ENCODE measurements around the gene KCNK17. TPM values are rescaled to one million over a fixed set of nuclear protein-coding genes. Genes with fewer than 3 reads are reported as not detected.

Gene KCNK17
- total and polyA plus RNA-seq, 7 donors = 0.17 to 1.4 (median 1.1) TPM; not detected in 4

- DNase-seq = no peak
- no peaks in the 10 kb centered on the region for H3K36me3 ChIP-seq
- intact Hi-C loops (cut with DNase I) = loop anchor here (2.0 to 5.0 kb wide), 2 partner anchors 215 to 329 kb away; no protein-coding TSS in a partner anchor
- no peaks in the 10 kb centered on the region for H3K9me3 ChIP-seq
- no peak overlapping the region for H3K27ac ChIP-seq
- H3K27me3 ChIP-seq = peaks cover 0 to 33% (median 0%) of the 10 kb centered on the region in 3 donors
- 87 to 95% methylated on average over 2 of the region's 2 CpGs for WGBS, 2 donors
- peaks cover 0 to 6% (median 3%) of the 10 kb centered on the region in 4 donors for H3K4me1 ChIP-seq
- TF ChIP-seq POLR2A (IDR thresholded peaks at IDR 0.05) (no peak), POLR2AphosphoS5 (IDR thresholded peaks at IDR 0.05) (no peak), CTCF (IDR thresholded peaks at IDR 0.05) (no peak), EP300 (IDR thresholded peaks at IDR 0.05) (no peak)
- no peak overlapping the region for H3K4me3 ChIP-seq
These were observed 12.2 kb downstream of the KCNK17 start for GRCh38 chr6:39302011-39302410.

GRCh38 chr6:39301606-39302005, 12.6 kb downstream of the KCNK17 start:
- 83 to 84% methylated on average over 7 of the region's 7 CpGs for WGBS, 2 donors
- Histone ChIP-seq H3K4me1 (peaks cover 0 to 6% (median 3%) of the 10 kb centered on the region in 4 donors), H3K27ac (no peak overlapping the region), H3K27me3 (peaks cover 0 to 33% (median 0%) of the 10 kb centered on the region in 3 donors), H3K9me3 (no peaks in the 10 kb centered on the region), H3K4me3 (no peak overlapping the region), H3K36me3 (no peaks in the 10 kb centered on the region)
- TF ChIP-seq POLR2AphosphoS5 (IDR thresholded peaks at IDR 0.05) (no peak), CTCF (IDR thresholded peaks at IDR 0.05) (no peak), EP300 (IDR thresholded peaks at IDR 0.05) (no peak), POLR2A (IDR thresholded peaks at IDR 0.05) (no peak)
- DNase-seq = no peak
- intact Hi-C loops (cut with DNase I) = loop anchor here (2.0 to 5.0 kb wide), 2 partner anchors 214 to 329 kb away; no protein-coding TSS in a partner anchor

GRCh38 chr6:39300739-39301138, 13.5 kb downstream of the KCNK17 start:
- Histone ChIP-seq H3K36me3 (no peaks in the 10 kb centered on the region), H3K4me3 (no peak overlapping the region), H3K27ac (no peak overlapping the region), H3K4me1 (peaks cover 0 to 6% (median 3%) of the 10 kb centered on the region in 4 donors), H3K27me3 (peaks cover 0 to 33% (median 0%) of the 10 kb centered on the region in 3 donors), H3K9me3 (no peaks in the 10 kb centered on the region)
- intact Hi-C loops (cut with DNase I) = loop anchor here (5.0 kb wide), 1 partner anchor 213 kb away; no protein-coding TSS in a partner anchor
- no peak for DNase-seq
- 84 to 89% methylated on average over 6 of the region's 6 CpGs for WGBS, 2 donors
- TF ChIP-seq POLR2A (IDR thresholded peaks at IDR 0.05) = no peak
- TF ChIP-seq POLR2AphosphoS5 (IDR thresholded peaks at IDR 0.05) = no peak
- no peak for TF ChIP-seq CTCF (IDR thresholded peaks at IDR 0.05)

- WGBS, 2 donors = 42 to 68% methylated on average over 10 of the region's 10 CpGs
- Histone ChIP-seq H3K4me1 (peaks cover 0 to 5% (median 2%) of the 10 kb centered on the region in 4 donors), H3K4me3 (no peak overlapping the region), H3K27ac (no peak overlapping the region), H3K9me3 (no peaks in the 10 kb centered on the region), H3K27me3 (peaks cover 0 to 30% (median 0%) of the 10 kb centered on the region in 3 donors), H3K36me3 (no peaks in the 10 kb centered on the region)
- intact Hi-C loops (cut with DNase I) = no loop called here
- no peak for DNase-seq
- no peak for TF ChIP-seq CTCF (IDR thresholded peaks at IDR 0.05)
- no peak for TF ChIP-seq POLR2A (IDR thresholded peaks at IDR 0.05)
- no peak for TF ChIP-seq POLR2AphosphoS5 (IDR thresholded peaks at IDR 0.05)
- TF ChIP-seq EP300 (IDR thresholded peaks at IDR 0.05) = no peak
These were observed 16.2 kb downstream of the KCNK17 start for GRCh38 chr6:39298061-39298460.

All from sigmoid colon (tissue), 7 donors.